HUDEP-2 (cell line): ENCODE measurements around the gene LOXHD1.

Source experiments
- DNase-seq, 76 experiments: peaks; one replicate each; lab custom pipeline; 2025; ENCODE audit not compliant: unreplicated experiment in 76 of 76; lab: John Stamatoyannopoulos, UW

LOXHD1 gene

GRCh38 chr18:46575851-46576250, 81.2 kb downstream of the LOXHD1 start:
- DNase-seq = no peak

DNA sequence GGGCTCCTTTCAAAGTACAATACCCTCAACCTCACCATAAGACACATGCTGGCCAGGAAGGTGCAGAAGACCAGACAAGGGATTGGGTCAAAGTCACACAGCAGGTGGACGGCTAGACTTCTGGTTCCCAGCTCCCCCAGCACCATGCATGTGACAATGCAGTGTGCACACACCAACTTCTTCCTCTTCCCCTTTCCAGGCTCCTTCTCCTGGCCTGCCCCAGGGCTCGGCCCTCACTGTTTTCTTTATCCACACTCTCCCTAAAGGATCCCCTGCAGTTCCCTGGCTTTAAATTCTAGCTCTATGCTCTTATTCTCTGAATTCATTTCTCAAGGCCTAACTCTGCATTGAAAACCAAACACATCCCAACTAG, 82.3 kb downstream of the LOXHD1 start:
- DNase-seq = no peak

DNA sequence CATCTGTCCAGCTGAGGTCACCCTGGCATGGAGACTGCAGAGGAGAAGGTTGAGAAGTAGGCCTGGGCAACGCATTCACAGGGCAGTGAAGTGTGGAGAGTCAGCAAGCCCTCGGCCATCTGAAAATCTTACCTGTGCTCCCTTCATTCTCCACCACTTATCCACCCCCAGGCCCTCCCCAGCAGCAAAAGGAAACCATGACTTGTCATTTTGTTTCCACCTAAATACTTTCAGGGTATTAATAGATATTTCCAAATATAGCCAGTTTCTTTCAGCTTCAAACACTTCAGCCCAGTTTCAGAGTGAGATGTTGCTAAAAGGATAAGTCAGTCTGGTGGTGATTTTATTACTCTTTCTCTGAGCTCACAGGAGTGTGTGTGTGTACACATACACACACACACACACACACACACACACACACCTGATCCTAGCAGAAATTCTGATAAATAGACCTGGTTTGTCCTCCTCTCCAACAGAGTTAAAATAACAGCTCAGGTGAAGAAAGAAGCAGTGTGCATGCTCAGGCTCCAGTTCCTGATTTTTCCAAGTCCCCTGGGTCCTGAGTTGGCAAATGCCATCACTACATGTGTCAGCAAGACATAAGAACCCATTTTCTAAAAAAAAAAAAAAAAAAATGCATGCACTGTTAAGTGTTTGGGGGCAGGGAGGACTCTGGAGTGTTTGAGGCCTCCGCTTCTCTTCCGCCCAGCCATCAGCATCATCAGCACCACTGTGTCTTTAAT, 82.8 kb downstream of the LOXHD1 start:
- DNase-seq = no peak

DNA sequence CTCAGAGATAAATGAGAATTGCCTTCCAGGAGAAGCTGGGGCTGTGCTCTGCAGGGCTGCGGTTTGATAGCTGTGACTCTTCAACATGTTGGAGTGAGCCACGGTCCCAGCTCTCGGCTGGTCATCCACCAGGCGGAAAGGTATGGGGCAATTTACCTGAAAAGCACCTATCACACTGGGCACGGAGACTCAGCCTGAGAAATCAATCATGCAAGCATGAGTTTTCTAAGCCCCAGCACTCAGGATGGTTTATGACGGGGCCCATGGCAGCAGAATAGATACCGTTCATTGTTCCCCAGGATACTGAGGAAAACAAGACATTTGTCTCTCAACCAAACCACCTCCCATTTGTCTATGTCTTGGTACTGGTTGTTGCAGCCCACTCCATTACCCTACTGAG, 83.9 kb downstream of the LOXHD1 start:
- DNase-seq = no peak

GRCh38 chr18:46571756-46572155, 85.3 kb downstream of the LOXHD1 start:
- DNase-seq = no peak

GRCh38 chr18:46570666-46571065, 86.4 kb downstream of the LOXHD1 start:
- no peak for DNase-seq

GRCh38 chr18:46570134-46570533, 86.9 kb downstream of the LOXHD1 start:
- DNase-seq = no peak

GRCh38 chr18:46569211-46569610, 87.8 kb downstream of the LOXHD1 start:
- no peak for DNase-seq

DNA sequence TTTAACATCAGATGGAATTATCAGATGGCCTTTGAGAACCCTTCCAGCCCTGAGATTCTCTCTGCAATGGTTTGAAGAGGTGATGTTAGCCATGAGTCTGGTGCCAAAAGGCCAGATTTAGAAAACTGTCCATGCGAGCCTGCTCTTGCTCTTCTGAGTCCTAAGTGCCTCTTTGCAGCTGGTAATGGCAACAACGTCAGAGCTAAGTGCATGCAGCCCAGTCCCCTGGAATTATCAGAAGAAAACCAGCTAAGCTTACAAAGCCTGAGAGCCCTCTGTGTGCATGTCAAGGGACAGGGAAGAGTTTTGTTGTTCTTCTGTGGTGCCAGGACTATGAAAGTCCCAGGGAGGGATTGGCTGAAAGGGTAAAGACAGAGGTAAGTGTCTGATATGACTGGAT, 89.8 kb downstream of the LOXHD1 start:
- DNase-seq = no peak

DNA sequence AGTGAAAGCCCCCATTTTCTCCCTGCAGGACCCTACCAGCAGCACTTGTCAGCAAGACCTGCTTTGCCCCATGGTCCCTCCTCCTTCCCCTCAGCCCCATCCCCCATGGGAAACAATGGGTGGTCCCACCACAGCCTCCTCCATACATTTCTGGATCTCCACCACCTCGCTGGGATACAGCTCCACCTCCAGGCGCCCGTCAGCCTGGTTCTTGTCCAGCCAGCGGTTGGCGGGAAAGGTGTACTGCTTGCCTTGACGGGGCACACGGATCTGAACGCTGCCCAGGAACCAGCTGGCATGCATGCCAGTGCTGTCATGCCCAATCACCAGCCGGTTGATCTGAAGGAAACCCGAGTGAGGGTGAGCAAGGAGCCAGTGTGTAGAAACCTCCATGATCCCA, 90.9 kb downstream of the LOXHD1 start:
- no peak for DNase-seq

- no peak for DNase-seq
Measured at GRCh38 chr18:46565256-46565655, 91.8 kb downstream of the LOXHD1 start.

GRCh38 chr18:46563317-46563716, 93.7 kb downstream of the LOXHD1 start:
- DNase-seq = no peak

DNA sequence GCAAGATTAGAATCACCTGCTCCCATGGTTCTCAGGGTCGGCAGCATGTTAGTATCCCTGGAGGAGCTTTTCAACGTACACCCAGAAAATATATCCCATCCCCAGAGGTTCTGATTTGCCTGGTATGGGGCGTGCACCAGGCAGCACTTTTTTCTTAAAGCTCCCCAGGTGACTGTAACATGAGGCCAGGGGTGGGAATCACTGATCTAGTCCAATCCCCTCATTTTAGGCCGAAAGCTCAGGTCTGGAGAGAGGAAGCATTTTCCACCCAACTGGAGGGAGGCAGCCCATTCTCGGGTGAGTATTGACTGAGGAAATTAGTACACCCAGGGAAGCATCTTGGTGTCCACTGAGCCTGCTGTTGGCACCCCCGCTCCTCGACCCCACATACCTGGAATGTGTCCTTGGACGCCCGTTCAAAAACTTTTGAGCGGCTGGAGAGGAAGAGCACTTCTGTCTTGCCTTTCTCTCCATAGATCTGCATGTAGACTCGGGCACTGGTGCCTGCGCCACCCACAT, 94.3 kb downstream of the LOXHD1 start:
- no peak for DNase-seq

DNA sequence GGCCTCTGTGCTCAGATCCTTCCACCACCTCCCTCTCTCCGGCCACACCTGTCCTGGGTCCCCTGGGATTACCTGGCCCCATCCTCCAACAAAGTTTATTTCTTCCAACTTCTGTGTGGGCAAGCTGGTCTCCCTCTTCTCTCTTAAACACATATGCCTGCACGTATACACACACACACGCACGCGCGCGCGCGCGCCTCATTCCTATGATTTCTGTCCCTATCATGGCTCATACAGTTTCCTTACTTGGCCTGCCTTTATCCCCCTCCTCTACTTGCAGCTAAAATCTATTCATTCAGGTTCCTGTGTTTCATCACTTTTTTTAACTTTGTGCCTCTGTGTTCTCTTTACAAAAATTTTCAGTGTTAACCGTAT, 96.4 kb downstream of the LOXHD1 start:
- DNase-seq = no peak

DNA sequence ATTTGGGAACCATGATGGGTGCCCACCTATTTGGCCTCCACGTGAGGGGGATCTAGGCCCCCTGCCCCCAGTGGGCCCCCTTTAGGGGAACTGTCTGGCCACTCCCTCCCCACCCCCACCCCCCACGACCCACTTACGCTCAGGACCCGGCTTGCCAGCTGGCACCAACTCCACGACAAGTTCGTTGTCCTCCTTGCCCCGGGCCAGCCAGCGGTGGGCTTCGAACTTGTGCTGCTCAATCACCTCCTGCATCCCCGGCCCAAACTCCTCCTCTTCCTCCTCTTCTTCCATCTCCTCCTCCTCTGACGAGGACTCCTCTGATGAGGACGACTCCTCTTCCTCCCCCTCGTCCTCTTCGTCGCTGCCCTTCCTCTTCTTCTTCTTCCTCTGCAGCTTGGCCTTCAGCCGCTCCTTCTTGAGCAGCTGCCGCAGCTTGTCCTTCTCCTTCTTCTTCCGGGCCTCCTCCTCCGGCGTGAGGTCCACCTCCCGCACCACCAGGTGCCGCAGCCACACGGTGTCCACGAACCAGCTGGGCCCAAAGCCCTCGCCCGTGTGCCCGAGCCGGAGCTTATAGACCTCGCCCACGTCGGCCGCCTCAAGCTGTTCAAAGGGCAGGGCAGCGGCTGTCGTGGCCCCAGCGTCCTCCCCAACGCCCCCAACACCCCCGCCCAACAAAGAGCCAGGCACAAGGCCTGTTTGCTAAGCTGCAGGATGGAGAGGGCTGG, 96.9 kb downstream of the LOXHD1 start:
- no peak for DNase-seq

GRCh38 chr18:46559296-46559695, 97.7 kb downstream of the LOXHD1 start:
- DNase-seq = no peak

DNA sequence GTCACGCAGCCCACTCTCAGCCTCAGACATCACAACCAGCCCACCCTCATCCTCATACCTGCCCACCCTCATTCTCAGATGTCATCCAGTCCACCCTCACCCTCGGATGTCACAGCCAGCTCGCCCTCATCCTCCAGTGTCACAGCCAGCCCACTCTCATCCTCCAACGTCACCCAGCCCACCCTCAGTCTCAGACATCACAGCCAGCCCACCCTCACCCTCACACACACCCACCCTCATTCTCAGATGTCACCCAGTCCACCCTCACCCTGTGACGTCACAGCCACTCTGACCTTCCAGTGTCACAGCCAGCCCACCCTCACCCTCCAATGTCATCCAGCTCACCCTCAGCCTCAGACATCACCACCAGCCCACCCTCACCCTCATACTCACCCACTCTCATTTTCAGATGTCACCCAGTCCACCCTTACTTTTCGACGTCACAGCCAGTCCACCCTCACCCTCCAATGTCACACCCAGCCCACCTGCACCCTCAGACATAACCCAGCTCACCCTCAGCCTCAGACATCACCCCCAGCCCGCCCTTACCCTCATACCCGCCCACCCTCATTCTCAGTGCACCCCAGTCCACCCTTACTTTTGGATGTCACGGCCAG, 100.3 kb downstream of the LOXHD1 start:
- DNase-seq = no peak

GRCh38 chr18:46555724-46556123, 101.3 kb downstream of the LOXHD1 start:
- DNase-seq = peak in 49 of 76 experiments; percentile 4 to 73 (median 28)

DNA sequence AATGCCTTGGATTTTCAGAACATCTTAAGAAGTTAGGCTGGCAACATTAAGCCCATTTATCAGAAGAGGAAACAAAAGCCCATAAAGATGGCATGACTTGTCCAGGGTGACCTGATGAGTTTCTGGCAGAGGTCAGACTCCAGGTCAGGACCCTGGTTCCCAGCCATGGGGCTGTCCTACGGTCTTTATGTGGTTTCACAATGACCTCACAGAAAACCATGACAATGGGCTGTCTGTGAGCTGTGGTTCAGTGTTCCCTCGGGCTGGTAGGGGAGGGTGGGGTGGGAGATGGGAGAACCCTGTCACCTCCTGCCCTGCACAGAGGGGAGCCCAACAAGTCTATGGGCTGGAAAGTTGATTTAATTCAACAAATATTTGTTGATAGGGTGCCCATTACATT, 101.8 kb downstream of the LOXHD1 start:
- DNase-seq = no peak

DNA sequence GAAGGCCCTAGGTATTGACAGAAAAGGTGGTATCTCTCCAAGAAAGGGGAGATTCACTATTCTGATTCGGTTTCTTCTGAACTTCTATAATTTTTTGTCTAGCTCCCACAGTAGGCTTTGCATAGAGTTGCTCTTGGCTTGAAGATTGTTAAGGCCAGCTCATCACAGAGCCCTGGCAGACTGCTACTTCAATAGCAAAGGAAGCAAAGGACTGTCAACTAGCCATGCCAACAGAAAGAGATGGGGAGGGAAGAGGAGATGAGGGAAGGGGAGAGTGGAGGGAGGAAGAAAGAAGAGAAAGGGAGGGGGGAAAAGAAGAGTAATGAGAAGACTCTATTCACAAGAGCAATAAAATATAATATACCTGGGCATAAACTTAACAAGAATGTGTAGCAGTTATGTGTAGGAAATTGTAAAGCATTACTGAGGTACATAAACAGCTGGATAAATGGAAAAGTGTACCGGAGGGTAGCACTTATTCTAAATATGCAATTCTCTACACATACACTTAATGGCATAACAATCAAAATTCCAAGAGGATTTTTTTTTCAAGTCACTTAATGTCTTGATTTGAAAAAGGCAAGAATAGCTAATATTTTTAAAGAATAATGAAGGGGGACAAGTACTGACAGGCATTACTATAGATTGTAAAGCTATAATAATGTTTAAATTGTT, 102.5 kb downstream of the LOXHD1 start:
- DNase-seq = no peak

GRCh38 chr18:46550609-46551008, 106.4 kb downstream of the LOXHD1 start:
- no peak for DNase-seq
